NK-92 (cell line): Measurements from ENCODE around the gene AIG1.

Experiments used
- DNase-seq: peaks from one replicate; lab custom pipeline; 2025; ENCODE audit not compliant: unreplicated experiment; lab: John Stamatoyannopoulos, UW

AIG1 gene

GRCh38 chr6:143093290-143093689, 32.6 kb downstream of the AIG1 start:
- no peak for DNase-seq

GRCh38 chr6:143096403-143096802, 35.7 kb downstream of the AIG1 start:
- DNase-seq = no peak

- no peak for DNase-seq
Observed at GRCh38 chr6:143097224-143097795, 36.6 kb downstream of the AIG1 start.

GRCh38 chr6:143098054-143098671, 37.5 kb downstream of the AIG1 start:
- no peak for DNase-seq

GRCh38 chr6:143099647-143100046, 39.0 kb downstream of the AIG1 start:
- no peak for DNase-seq

GRCh38 chr6:143100429-143100828, 39.7 kb downstream of the AIG1 start:
- DNase-seq = no peak

- no peak for DNase-seq
Observed at GRCh38 chr6:143103916-143104315, 43.2 kb downstream of the AIG1 start.

- no peak for DNase-seq
Observed at GRCh38 chr6:143107440-143107839, 46.8 kb downstream of the AIG1 start.

GRCh38 chr6:143107911-143108761, 47.4 kb downstream of the AIG1 start:
- no peak for DNase-seq

- DNase-seq = no peak
Observed at GRCh38 chr6:143109196-143109595, 48.5 kb downstream of the AIG1 start.

GRCh38 chr6:143110572-143110971, 49.9 kb downstream of the AIG1 start:
- no peak for DNase-seq

GRCh38 chr6:143110996-143111395, 50.3 kb downstream of the AIG1 start:
- no peak for DNase-seq

- DNase-seq = no peak
Observed at GRCh38 chr6:143111443-143111842, 50.8 kb downstream of the AIG1 start.

GRCh38 chr6:143112084-143112768, 51.5 kb downstream of the AIG1 start:
- no peak for DNase-seq

- no peak for DNase-seq
Observed at GRCh38 chr6:143112837-143113236, 52.1 kb downstream of the AIG1 start.

GRCh38 chr6:143115728-143116127, 55.0 kb downstream of the AIG1 start:
- no peak for DNase-seq

GRCh38 chr6:143117108-143117507, 56.4 kb downstream of the AIG1 start:
- no peak for DNase-seq

- DNase-seq = no peak
Observed at GRCh38 chr6:143119260-143119659, 58.6 kb downstream of the AIG1 start.

GRCh38 chr6:143123081-143123480, 62.4 kb downstream of the AIG1 start:
- DNase-seq = no peak

GRCh38 chr6:143123941-143124340, 63.3 kb downstream of the AIG1 start:
- no peak for DNase-seq

- DNase-seq = no peak
Observed at GRCh38 chr6:143125455-143125854, 64.8 kb downstream of the AIG1 start.
